Kidney capillary endothelial cell (primary cell): ENCODE data around the gene SMAD3.

Experiments used
- DNase-seq: peaks from one replicate; pipeline ENCODE4 v3.0.0-alpha.2; 2018; ENCODE audit warnings: low spot score

The SMAD3 gene

DNA sequence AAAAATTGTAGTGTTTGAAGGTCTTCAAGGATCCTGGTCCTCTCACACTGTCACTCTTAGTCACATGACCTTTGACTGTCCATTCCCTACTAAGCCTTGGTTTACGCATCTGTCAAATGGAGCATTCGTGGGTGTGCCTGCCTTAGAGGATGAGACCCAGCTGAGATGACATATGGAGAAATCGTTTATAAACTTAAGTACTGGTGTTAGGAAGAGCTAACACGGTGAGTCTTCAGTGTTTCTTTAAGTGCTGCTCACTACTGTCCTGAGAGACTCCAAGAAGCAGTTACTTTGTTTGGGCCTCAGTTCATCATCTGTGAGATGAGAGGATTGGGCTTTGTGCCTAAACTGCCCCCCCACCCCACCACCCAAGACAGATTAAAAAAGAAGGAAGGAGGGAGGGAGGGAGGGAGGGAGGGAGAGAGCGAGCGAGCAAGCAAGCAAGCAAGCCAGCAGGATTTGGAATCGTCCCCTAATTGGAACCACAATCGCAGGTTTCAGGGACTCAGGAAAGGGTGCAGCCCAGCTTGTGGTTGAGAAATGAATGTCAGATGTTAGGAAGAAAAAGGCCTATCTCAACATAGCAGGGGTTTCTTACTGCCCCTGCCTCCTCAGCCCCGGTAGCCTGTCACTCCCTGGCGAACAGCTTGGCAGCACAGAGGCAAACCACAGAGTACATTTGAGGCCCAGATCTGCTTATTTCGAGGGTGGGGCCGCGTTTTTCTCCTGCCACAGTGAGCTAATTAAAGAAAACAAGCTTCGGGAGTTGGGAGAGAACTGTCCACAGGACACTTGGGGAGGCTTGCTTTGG, 32.7 kb downstream of the SMAD3 start:
- DNase-seq = no peak

DNA sequence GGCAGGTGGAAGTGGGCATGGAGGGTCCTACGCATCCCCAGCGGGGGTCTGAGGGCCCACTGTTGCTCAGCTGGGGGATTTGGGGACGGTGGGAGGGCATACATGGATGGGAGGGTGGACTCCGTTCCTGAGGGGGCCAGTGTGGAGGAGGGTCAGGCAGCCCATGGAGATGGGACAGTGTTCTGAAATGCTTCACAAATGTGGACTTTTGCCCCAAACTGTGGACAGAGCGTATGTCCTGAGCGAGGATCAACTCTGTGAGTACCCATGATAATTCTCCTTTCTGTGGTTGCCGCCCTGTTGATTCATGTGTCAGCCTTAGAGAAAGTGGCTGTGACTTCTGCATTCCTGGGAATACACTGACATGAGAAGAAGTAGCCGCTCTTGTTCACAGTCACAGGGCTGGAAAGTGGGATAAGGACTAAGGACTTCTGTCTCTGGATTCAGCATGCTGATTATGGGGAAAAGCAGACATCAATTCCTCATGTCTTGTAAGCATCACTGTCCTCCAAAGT, 33.4 kb downstream of the SMAD3 start:
- DNase-seq = no peak

DNA sequence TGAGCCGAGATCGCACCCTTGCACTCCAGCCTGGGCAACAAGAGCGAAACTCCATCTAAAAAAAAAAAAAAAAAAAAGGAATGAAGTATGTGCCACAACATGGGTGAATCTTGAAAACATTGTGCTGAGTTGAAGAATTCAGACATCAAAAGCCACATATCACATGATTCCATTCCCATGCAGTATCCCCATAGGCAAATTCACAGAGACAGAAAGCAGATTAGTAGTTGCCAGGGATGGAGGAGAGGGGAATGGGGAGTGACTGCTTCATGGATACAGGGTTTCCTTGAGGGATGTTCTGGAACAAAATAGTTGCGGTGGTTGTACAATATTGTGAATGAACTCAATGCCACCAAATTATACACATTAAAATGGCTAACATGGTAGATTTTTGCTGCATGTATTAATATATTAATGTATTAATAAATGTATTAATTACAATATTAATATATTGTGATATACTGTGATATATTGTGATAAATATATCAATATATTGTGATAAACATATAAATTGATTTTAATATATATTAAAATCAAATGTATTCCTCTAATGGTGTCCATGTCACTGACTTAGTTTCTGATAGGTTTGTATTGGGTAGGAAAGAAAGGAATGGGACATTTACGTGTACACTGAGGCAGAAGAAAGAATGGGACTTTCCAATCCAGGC, 34.9 kb downstream of the SMAD3 start:
- DNase-seq = no peak

DNA sequence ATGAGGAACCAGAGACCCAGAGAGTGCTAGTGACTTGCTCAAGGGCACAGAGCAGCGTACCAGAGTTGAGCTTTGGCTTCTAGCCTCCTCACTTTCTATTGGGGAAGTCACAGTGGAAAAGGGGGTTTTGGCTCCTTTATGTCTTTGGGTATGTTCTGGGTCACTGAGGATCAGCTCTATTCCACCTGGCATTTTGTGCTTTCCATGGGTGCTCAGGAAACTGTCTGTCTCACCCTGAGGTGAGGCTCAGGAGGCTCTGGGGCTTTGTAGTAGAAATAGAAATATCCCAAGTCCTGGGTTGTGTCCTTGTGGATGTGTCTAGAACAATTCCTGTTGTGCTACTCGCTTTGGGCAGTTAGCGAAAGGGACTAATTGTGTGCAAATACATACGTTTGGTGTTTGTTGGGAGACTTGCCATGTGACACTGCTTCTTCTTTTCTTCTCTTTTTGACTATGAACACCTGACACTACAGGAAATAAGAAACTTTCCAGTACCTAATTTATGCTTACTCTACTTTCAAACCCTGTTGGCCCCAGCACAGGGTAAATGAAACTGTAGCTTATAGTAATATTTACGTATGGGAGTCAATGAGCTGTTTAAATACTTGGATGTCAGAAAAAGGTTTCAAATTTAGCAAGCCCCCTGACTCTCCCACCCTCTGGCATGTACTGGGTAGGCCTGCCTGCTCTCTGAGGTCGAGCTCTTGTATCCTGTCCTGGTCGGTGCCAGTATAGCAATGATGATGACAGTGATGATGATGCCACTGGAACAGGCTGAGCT, 35.6 kb downstream of the SMAD3 start:
- no peak for DNase-seq

DNA sequence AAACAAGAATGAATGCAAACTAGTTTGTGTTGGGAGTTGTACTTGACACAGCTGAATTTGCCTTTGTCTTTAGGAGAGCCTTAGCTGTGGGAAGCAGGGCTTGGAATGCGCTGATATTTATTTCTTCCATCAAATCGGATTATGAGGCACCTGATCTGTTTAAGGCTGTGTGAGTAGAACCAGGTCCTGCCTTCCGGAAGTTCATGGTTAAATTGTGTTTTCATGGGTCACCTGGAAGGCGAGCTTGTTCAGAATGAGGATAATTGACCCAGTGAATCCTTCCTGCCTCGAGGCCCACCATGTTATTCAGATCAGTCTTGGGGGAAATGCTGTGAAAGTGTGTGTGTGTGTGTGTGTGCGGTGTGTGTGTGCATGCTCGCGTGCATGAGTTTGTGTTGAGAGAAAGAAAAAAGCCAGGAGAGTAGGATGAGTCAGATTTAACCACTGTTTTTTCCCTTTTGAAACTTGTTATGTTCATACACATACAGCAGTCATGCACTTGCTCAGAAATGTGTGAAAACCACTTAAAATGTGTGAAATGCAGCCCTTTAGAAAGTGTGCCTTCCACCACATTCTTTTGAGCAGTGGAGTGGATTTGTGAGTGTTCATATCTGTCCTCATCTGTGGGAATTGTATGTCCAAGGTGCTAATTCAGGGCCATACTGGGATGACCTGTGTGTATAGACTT, 36.7 kb downstream of the SMAD3 start:
- no peak for DNase-seq

DNA sequence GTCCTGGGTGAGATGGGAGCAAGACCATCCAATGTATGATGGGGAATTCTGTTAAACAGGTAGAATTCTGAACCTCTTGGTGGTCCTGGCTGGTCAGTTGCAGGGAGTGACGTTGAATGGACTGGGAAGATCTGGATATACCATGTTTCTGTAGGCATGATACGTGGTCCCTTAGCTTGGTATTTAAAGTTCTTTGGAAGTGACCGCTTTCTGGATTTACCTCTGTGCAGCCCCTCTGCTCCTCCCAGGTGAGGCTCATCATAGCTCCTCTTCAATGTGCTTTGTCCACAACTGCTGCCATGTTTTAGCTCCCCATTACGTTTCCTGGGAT, 37.2 kb downstream of the SMAD3 start:
- DNase-seq = no peak

DNA sequence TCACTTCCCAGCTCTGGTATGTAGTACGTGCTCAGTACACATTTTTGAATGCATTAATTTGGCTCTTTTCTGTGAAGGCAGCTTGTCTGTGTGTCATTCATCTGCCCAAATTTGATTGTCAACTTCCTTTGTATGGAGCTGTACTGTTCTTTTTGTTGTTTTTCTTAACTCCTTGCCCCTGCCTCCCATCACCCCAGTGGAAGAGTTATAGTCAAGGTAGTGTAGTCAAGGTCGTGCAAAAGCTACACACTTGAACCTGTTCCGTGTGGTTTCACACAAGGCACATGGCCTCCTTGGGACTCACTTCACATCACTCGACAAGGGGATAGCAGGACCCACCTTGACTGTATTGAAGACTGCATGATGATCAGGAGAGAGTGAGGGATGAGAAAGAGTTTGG, 37.6 kb downstream of the SMAD3 start:
- no peak for DNase-seq

DNA sequence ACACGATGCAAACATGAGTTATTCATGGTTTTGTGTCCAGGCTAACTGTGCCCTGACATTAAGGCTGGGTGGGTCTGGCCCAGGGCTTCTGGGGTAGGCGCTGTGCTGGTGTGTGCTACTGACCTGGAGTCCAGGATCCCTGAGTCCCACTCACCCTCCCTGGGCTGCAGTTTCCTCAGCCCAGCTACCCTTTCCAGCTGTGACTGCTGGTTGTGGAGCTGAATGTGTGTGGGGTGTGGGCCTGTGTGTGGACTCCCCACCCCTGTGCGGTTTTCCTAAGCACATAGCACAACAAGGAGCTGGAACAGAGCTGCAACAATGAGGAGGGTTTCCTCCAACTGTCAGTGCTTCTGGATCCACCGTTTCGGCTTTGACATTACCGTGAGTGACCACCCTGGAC, 38.0 kb downstream of the SMAD3 start:
- DNase-seq = no peak

DNA sequence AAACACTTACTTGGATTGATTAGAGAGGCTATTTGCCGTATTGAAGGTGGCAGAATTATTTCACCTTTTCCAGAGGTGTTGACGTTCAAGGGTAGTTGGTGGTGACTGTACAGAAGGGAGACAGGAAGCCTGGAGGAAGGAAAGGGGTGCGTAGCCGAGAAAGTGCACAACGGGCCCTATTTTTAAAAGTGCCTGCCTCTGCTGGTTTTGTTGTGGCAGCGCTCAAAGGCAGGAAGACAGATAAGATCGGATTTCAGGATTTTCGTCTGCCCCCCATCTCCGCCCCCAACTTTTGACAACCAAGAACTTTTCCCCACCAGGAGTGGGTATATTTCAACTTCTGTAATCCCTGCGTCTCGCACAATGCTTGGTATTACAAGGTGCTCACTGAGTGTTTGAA, 38.5 kb downstream of the SMAD3 start:
- no peak for DNase-seq

DNA sequence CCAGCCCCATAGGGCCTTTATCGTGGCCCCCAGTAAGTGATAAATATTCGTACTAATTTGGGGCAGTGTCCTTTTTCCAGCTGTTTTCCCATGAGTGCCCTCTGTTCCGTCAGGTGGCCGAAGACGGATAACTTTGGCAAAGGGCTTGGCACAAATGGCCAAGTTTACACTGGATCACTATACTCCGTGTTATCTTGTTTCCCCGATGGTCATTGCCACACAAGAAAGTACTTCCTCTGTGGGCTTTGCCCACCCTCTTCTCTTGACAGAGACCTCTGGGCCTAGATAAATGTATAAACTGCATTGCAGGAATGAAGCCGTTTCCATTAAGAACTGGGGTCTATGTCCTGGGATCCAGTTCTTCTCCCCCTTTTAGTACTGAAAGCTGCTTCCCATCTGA, 39.1 kb downstream of the SMAD3 start:
- DNase-seq = no peak

DNA sequence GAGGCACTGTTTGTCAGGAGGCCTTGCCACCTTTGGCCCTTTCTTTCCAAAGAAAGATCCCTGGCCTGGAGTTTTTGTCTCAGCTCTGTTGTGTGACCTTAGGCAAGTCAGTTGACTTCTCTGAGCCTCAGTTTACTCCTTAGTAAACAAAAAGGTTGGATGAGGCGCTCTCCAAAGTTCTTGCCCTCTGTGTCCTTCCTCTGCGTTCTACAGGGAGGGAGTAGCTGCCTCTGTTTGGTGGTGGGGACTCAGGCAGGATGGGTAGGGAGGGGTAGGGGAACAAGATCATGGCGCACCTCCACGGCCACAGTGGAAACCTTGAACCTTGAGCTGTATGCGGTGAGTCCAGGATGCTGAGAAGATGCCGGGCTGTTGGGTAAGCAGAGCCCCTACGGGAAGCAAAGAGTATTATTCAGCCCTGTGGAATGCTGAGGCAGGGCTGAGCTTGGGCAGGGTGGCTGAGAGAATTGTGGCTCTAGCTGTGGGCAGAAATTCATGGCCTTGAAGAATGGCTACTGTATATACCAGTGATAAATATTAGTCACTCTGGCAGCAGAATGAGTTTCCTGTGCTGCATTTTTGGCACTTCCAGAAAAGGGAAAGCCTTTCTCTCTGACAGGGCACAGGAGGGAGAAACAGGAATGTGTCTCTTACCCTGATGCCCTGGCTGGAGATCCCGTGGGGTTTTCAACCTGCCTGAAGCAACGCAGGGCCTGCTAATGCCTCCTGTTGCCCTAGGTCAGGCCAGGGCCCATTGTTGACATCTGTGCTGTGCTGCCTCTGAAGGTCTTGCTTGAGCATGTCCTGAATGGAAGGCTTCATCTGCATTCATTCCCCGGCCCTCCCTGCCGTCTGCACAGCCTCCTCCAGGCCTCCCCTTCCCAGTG, 39.9 kb downstream of the SMAD3 start:
- peak; percentile 97 for DNase-seq

DNA sequence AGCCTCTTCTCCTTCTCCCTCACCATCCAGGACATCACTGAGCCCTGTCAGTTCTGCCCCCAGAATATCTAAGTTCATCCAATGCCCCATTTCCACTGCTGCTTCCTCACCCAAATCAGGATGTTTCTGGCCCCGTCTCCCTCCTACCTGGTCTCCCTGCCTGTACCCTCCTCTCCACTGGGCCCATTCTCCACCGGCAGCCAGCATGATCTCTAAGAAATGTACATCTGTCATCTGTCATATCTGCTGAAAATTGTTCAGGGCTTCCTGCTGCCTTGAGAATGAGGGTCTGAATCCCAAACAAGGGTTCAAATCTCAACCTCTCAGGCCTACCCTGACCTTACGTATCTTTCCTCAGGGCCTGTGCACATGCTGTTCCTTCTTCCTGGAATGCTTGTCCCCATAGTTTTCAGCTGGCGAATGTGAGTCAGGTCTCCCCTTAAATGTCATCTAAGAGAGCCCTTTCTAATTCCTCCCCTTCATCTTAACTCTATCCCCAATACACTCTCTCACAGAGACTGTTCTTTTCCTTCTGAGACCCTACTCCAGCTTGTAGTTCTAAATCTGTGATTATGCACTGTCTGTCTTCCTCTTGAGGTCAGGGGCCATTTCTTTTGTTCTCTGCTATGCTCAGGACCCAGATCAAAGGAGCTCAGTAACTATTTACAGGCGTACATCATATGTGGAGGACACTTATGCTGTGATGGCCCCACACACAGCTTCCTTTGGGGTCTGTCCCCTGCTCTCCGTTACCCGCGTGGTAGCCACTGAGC, 40.8 kb downstream of the SMAD3 start:
- no peak for DNase-seq

DNA sequence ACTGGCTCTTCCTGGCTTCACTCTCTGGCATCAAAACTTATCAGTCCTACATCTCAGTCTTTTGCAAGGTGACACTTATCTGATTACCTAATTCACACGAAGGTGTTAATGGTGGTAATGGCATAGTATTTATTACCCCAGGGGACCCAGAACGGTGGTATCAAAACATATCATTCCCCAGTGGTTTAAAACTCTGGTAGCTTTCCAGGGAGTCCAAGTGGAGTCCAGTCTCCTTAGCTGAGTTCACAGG, 41.3 kb downstream of the SMAD3 start:
- DNase-seq = no peak

DNA sequence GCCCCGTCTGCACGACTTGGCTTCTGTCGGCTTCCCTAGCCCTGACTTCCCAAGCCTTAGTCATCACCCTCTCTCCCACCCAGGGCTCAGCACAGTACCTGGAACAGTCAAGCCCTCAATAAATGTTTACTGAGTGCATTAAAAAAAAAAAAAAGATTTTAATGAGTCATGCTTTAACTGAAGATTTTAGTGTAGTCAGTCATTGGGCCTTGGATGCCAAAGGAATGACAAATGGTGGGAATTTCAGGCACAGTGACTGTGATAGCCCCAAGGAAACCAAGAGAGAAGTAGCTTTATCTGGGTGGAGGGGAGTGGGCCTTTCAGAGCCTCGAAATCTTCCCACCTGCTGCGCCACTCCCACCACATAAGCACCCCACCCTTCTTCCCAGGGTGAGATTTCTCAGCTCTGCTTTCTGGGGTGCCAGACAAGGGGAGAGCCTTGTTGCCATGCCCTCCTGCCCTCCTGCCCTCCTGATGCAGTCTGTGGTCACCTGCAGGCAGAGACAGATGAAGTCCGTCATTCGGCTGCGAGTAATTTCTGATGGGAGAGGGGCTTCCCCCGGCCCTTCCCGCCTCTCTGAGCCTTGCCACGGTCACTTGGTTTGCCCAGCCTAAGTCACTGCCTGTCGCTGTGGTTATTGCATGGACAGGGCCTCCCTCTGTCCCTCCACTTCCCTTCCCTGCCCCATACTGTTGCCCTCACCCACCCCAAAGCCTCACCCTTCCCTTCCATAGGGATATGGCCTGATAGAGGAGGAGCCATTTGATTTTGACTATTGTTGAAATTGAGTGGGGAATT, 41.8 kb downstream of the SMAD3 start:
- DNase-seq = peak; percentile 96

DNA sequence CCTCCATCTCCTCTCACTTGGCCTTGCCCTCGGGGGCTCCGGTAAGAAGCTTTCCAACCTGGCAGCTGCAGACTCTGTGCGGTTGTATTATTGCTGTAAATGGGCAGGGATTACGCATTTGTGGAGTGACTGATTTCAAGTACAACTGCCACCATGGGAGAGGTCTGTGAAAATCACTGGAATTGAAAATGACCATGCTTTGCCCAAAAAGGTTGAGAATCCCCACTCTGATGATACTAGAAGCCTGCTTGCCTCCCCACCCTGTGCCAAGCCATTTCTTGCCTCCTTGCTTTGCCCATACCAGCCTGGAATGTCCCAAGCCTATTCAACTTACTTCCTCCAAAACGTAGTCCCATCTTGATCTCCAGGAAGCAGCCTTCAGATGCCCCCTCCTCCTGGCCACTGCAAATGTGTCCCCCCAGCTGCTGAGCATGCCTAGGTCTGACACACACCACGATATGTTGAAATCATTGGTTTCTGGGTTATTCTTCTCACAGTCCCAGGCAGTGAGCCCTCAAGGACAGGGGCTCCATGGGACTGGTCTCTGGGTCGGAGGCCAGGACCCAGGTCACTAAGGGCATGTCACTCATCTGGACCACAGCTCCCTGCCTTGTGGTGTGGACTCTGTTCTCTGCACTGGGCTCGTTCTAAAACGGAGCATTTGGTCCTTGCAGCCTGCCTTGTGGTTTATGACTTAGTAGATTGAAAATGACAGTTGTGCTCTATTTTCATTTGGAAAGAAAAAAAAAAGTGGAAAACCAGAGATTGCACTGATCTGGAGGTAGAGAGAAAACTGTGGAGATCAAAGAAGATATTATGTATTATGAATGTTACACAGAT, 42.9 kb downstream of the SMAD3 start:
- no peak for DNase-seq

DNA sequence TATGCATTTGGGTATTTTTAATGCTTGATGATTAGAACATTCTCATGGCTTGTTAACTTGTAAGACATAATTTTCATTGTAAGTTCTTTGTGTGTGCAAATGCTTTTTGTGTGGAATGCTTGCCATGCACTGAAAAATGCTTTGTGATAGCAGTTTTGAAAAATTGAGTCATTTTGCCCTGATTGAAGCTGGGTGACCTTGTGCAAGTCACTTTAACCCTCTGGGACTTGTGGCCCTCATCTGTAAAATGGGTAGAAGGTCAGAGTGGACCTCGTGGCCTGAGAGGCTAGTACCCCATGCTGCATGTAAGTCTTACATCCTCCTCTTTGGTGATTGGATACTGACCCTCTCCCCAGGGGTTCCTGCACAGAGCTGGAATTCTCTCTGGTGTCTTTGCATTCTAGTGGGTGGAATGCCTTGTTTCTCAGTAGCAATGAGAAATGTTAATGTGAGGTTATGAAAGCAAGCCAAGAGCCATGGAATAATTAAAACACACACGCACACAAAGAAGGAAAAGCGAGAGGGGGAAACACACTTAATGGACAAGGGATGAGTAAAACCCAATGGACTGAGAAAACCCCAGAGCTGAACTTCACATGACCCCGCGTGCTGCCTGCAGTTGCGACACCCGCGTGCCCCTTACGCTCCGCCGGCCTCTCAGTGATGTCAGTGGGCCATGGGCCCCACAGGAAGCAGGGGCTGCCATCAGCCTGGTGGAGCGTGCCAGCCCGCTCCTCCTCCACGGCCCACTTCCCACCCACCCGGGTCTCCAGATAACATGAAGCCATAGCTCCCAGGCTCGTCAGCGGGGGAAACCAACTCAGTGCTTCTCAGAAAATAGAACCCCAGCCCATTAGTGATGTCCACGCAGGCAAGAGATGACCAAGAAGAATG, 44.0 kb downstream of the SMAD3 start:
- no peak for DNase-seq

DNA sequence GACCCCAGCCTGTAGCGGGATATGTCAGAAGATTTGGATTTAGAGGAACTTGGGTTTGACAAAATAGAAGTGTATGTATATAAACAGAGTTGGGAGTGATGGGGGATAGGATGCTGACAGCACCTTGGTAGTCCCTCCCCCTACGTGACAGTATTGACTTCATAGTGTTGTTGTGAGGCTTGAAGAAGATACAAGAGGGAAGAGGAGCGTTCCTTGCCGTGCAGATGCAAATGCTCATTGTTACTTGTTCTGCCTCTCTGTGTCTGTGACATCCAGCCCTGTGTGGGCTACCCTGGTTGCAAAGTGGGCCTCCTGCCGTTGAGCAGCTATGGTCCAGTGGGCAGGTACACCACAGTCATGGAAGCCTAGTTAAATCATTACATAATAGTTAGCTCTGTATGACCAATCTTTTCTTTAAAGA, 45.0 kb downstream of the SMAD3 start:
- DNase-seq = no peak
